Activated T-cell treated with anti-CD3 and anti-CD28 coated beads for 48 hours (primary cell): ENCODE measurements around the gene TBC1D4.

ENCODE experiments used
- DNase-seq: peaks from one replicate; pipeline ENCODE4 v3.0.0-alpha.2; 2020; ENCODE audit warnings: low read depth

The TBC1D4 gene, protein sequence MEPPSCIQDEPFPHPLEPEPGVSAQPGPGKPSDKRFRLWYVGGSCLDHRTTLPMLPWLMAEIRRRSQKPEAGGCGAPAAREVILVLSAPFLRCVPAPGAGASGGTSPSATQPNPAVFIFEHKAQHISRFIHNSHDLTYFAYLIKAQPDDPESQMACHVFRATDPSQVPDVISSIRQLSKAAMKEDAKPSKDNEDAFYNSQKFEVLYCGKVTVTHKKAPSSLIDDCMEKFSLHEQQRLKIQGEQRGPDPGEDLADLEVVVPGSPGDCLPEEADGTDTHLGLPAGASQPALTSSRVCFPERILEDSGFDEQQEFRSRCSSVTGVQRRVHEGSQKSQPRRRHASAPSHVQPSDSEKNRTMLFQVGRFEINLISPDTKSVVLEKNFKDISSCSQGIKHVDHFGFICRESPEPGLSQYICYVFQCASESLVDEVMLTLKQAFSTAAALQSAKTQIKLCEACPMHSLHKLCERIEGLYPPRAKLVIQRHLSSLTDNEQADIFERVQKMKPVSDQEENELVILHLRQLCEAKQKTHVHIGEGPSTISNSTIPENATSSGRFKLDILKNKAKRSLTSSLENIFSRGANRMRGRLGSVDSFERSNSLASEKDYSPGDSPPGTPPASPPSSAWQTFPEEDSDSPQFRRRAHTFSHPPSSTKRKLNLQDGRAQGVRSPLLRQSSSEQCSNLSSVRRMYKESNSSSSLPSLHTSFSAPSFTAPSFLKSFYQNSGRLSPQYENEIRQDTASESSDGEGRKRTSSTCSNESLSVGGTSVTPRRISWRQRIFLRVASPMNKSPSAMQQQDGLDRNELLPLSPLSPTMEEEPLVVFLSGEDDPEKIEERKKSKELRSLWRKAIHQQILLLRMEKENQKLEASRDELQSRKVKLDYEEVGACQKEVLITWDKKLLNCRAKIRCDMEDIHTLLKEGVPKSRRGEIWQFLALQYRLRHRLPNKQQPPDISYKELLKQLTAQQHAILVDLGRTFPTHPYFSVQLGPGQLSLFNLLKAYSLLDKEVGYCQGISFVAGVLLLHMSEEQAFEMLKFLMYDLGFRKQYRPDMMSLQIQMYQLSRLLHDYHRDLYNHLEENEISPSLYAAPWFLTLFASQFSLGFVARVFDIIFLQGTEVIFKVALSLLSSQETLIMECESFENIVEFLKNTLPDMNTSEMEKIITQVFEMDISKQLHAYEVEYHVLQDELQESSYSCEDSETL (N-terminal part only)

DNA sequence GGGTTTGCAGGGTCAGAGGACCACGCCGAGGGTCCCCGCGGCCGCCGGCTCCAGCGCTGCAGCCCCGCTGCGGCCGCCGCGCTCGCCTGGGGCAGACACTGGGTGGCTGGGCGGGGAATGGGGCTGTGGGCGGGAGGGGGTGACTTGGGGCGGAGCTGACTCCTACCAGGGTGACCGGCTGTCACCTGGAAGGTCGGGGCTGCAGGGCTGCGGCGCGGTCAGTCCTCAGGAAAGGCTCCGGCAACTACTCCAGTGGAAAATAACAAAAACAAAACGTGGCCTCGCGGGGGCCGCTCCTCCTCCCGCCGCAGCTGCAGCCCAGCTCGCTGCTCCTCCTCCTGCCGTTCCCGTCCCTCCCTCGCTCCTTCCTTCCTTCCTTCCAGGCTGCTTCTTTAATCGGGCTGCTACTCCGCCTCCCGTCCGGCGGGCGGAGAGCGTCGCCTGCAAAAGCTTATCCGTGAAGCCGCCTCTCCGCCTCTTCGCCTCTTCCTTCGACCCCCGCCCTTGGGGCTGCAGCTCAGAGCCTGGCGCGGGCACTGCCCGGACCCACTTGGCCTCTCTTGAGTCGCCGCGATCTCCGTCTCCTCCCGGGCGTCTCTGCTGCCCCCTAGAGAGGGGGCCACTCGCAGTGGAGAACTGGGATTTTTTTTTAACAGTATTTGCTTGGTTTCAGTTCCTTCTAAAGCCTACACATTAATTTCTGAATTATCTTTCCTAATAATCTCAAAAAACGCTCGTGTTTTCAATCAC lies at the start of gene TBC1D4:
TBC1D4 (minus strand) TSS at position 100 of the 750 bp plus-strand sequence. CDS start 402 bp downstream, outside the sequence.
- DNase-seq: peak; percentile 57

DNA sequence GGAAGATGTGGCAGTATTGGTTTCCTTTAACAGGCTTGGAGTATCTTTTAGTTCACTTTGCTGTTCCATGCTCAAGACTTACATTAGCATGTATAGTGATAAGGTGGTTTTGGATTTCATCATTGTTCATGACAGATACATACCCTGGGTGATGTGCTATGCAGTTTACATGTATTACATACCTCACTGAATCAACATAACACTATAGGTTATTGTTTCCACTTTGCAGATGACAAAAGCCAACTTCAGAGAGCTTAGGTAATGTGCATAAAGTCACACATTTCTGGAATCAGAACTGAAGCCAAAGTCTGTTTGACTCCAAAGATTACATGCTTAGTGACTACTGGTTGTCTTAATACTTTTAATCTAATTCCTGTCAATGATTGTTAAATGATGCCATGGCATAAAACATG lies 48.6 kb upstream of the TBC1D4 start:
- DNase-seq: no peak

DNA sequence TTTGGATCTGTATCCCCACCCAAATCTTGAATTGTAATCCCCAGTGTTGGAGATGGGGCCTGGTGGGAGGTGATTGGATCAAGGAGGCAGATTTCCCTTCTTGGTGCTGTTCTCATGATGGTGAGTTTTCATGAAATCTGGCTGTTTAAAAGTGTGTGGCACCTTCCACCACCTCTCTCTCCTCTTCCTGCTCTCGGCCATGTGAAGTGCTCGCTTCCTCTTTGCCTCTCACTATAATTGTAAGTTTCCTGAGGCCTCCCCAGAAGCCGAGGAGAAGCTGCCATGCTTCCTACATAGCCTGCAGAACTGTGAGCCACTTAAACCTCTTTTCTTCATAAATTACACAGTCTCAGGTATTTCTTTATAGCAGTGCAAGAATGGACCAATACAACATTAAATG lies 40.0 kb upstream of the TBC1D4 start:
- DNase-seq: no peak

DNA sequence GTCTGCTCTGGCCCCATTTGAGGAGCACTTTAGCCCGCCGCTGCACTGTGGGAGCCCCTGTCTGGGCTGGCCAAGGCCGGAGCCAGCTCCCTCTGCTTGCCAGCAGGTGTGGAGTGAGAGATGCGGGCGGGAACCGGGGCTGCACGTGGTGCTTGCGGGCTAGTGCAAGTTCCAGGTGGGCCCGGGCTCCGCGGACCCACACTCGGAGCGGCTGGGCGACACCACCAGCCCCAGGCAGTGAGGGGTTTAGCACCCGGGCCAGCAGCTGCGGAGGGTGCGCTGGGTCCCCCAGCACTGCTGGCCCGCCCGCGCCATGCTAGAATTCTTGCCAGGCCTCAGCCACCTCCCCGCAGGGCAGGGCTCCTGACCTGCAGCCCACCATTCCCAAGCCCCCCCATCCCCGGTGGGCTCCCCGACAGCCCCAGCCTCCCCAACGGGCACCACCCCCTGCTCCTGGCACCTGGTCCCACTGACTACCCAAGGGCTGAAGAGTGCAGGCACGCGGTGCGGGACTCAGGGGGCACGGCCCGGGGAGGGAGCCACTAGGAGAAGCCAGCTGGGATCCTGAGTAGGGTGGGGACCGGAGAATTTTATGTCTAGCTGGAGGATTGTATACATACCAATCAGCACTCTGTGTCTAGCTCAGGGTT lies 36.6 kb upstream of the TBC1D4 start:
- DNase-seq: no peak

- no peak for DNase-seq
Measured at GRCh38 chr13:75514080-75514995, 32.4 kb upstream of the TBC1D4 start.

GRCh38 chr13:75513271-75513670 lies 31.3 kb upstream of the TBC1D4 start:
- DNase-seq: no peak

- no peak for DNase-seq
Measured at GRCh38 chr13:75512253-75512652, 30.3 kb upstream of the TBC1D4 start.

GRCh38 chr13:75511051-75511625 lies 29.2 kb upstream of the TBC1D4 start:
- DNase-seq: no peak

GRCh38 chr13:75508002-75508548 lies 26.1 kb upstream of the TBC1D4 start:
- no peak for DNase-seq

GRCh38 chr13:75507027-75508001 lies 25.3 kb upstream of the TBC1D4 start:
- no peak for DNase-seq

DNA sequence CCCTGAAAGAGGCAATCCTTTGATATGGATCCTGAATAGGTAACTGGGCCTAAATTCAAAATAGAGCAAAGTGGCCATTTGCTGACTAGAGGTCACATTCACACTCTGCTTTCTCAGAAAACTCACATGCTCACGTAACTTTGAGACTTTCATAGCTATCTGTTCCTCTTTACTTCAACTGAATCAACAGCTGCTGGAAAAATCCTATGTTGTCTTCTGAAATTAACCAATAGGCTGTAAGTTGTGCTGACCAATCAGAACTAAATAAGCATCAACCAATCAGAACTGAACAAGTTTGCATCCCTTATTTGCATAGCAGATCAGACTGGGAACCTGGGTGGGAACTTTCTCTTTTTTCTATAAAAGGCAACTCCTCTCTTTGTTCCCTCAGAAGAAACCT lies 24.0 kb upstream of the TBC1D4 start:
- no peak for DNase-seq

- no peak for DNase-seq
Measured at GRCh38 chr13:75505327-75505726, 23.4 kb upstream of the TBC1D4 start.

DNA sequence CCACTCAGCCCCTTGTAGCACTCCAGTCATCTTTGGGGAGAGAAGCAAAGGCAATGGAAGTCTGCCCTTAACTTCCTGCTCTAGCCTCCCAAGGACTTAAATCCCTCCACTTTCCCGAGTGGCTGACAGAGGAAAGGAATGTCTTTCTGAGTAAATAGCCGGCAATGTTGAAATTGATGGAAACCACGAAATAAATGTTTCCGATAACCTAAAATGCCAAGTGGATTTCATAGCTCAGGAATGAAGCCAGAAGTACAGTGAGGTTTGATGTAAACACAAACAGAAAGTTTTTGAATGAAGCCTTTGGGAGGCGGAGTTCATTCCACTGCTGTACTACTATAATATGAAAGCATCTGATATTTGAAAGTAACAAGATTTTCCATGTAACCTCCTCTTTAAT lies 14.0 kb upstream of the TBC1D4 start:
- DNase-seq: no peak

- DNase-seq: no peak
Measured at GRCh38 chr13:75494491-75494890, 12.5 kb upstream of the TBC1D4 start.

DNA sequence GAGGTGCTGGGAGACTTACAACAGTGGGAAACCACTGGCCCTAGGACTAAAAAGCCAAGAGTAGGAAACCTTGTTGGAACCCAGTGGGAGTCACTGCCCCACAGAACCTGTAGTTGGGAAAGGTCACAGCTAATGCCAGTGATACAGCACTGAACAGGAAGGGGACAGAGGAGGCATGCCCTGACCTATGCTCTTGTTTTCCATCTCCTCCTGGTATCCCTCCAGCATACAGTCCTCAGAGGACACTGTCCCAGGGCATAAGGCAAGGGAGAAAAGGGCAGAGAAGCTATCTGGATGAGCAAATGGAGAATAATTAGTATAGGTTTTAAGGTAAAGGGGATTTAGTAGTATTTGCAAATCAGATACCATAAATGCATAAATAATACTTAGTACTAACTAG lies 11.2 kb upstream of the TBC1D4 start:
- DNase-seq: no peak

DNA sequence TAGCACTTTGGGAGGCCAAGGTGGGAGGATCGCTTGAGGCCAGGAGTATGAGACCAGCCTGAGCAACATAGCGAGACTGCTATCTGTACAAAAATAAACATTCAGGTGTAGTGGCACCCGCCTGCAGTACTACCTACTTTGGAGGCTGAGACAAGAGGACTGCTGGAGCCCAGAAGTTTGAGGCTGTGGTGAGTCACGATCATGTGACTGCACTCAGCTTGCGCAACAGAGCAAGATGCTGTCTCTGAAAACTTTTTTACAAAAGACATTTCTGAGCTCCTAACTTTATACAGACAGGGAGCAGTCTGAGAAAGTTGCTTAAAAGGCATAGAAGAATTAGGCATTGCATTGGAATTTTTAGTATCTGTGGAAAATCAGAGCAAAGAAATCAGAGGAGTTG lies 10.4 kb upstream of the TBC1D4 start:
- no peak for DNase-seq

GRCh38 chr13:75491376-75491775 lies 9.4 kb upstream of the TBC1D4 start:
- no peak for DNase-seq
